Large intestine (tissue), 3 donors: ENCODE data around the gene NUAK2. TPM values are rescaled to one million over a fixed set of nuclear protein-coding genes. Genes with fewer than 3 reads are reported as not detected.

Experiments used
- DNase-seq, 2 donors: peaks; one replicate each; pipeline versions ENCODE4 v3.0.0 to v3.0.0-alpha.2; 2013
- H3K27ac ChIP-seq: one replicate; pipeline ENCODE4 v1.5.1; 2013; ENCODE audit warnings: low read length
- H3K27me3 ChIP-seq: 2 replicates; pipeline ENCODE4 v1.6.1; 2013; ENCODE audit warnings: low read length; ENCODE audit not compliant: control insufficient read depth, insufficient read depth
- H3K36me3 ChIP-seq: 2 replicates; pipeline ENCODE4 v1.6.1; 2013; ENCODE audit warnings: low read length; ENCODE audit not compliant: control insufficient read depth, insufficient read depth
- H3K4me1 ChIP-seq: one replicate; pipeline ENCODE4 v1.6.1; 2013; ENCODE audit warnings: low read length; ENCODE audit not compliant: control insufficient read depth, insufficient read depth
- H3K4me3 ChIP-seq: one replicate; pipeline ENCODE4 v1.5.1; 2013; ENCODE audit warnings: low read length
- H3K9me3 ChIP-seq: one replicate; pipeline ENCODE4 v1.6.1; 2013; ENCODE audit warnings: mild to moderate bottlenecking, low read depth, low read length, moderate library complexity; ENCODE audit not compliant: control insufficient read depth
- WGBS: methylation state at CpG from one replicate; pipeline ENCODE4 v1.1.5; 2013; ENCODE audit warnings: low lambda C conversion rate; ENCODE audit not compliant: insufficient coverage; 5-methylcytosine and 5-hydroxymethylcytosine counted together
- polyA plus RNA-seq: library from polyadenylated mRNA; unstranded; fragments of 120-200 nt; gene quantifications from one replicate; pipeline ENCODE4 v1.2.1, GENCODE V29; 2013

The NUAK2 gene
- polyA plus RNA-seq, 1 donor: 8.5 TPM

GRCh38 chr1:205319081-205320018 lies 2.2 kb downstream of the NUAK2 start:
- Histone ChIP-seq H3K27ac (peak overlapping the region; percentile 92), H3K36me3 (no peaks in the 10 kb centered on the region), H3K4me1 (peaks cover 57% of the 10 kb centered on the region), H3K27me3 (no peaks in the 10 kb centered on the region), H3K4me3 (peak overlapping the region; percentile 98), H3K9me3 (peaks cover 4% of the 10 kb centered on the region)
- DNase-seq: peak; percentile 76 to 91
- WGBS: no CpG with 5 or more reads among the region's 6 CpGs

DNA sequence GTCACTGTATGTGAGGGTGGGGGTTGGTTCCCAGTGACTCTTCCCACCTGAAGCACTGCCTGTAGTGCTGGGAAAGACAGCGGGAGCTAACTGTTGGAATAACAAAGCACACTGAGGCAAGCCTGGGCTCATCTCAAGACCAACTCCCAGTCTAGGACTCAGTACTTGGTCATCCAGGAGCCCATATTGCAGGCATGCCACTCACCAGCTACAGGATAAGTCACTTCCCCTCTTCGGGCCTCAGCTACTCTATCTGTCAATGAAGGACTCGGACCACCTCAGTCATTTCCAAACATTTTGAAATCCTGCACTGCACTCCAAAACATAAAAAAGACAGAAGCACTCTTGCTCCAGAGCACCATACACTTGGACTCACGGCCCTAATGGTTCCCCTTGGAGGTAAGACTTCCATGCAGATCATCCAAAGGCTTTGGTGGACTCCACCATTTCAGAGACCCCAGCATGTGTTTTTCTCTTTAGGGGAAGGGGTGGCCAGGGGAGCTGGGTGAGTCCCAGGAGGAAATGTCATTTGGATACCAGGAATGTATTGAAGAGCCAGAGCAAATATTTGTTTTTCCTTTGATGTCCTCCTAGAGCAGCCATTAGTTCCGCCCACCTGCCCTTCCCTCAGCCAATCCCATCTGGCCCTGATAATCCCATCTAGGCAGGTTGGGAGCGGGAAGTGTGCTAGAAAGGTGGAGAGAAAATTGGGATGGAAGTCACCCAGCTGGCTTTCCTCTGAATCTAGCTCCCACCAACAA lies 3.1 kb downstream of the NUAK2 start:
- Histone ChIP-seq H3K4me3 (no peak overlapping the region), H3K4me1 (peaks cover 64% of the 10 kb centered on the region), H3K27me3 (no peaks in the 10 kb centered on the region), H3K27ac (peak overlapping the region; percentile 92), H3K36me3 (no peaks in the 10 kb centered on the region), H3K9me3 (peaks cover 4% of the 10 kb centered on the region)
- DNase-seq: peak in 1 of 2 donors; percentile 41
- WGBS: no CpG with 5 or more reads among the region's 6 CpGs

- peak; percentile 88 to 92 for DNase-seq
- H3K36me3 ChIP-seq: no peaks in the 10 kb centered on the region
- H3K4me3 ChIP-seq: no peak overlapping the region
- H3K27me3 ChIP-seq: no peaks in the 10 kb centered on the region
- H3K4me1 ChIP-seq: peaks cover 67% of the 10 kb centered on the region
- peak overlapping the region; percentile 92 for H3K27ac ChIP-seq
- H3K9me3 ChIP-seq: peaks cover 4% of the 10 kb centered on the region
- WGBS: no CpG with 5 or more reads among the region's 7 CpGs
Observed at GRCh38 chr1:205317311-205317917, 4.1 kb downstream of the NUAK2 start.

DNA sequence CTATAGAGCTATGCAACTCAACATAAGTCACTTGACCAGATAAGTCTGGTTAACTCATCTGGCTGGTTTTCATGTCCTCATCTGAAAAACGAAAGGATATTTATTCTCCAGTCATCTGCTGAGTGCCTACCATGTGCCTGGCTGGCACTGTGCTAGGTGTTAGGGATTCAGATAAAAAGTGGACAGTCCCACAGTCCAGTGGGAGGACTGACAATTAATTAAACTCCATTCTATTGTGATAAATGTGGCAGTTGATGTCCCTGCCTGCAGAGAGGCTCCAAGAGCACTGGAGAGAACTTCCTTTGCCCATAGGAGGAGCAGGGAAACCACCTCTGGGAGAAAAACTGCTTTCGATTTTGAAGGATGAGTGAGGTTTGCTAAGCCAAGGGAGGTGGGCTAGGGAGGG lies 5.4 kb downstream of the NUAK2 start:
- WGBS: no CpG with 5 or more reads among the region's 2 CpGs
- Histone ChIP-seq H3K27ac (peak overlapping the region; percentile 92), H3K4me3 (no peak overlapping the region), H3K9me3 (no peaks in the 10 kb centered on the region), H3K27me3 (no peaks in the 10 kb centered on the region), H3K4me1 (peaks cover 63% of the 10 kb centered on the region), H3K36me3 (peaks cover 11% of the 10 kb centered on the region)
- DNase-seq: peak in 1 of 2 donors; percentile 35

DNA sequence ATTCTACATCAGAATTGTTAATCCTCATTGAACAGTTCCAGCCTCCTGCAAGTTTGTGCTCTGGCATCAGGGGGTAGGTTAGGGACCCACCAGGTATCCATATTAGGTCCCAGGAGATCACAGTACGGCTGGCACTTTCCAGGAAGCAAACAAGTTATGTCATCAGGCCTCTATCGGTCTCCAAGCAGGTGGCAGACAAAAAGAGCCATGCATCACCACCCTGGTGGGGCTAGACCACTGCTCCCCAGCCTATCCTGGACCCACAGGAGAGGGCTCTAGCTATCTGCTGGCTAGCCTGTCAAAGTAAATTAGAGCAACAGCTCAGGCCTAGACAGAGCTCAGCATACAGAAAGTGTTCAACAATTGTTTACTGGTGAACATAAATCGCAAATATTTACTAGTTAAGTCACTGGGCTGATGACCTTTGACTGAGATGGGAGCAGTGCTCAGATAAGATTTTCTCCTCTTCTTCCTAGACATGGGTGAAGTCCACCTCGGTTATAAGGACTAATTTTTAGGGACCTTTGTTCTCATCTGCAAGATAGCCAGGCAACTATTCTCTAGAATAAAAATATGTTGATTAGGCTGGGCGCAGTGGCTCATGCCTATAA lies 6.4 kb downstream of the NUAK2 start:
- Histone ChIP-seq H3K4me1 (peaks cover 66% of the 10 kb centered on the region), H3K9me3 (no peaks in the 10 kb centered on the region), H3K27ac (peak overlapping the region; percentile 92), H3K4me3 (no peak overlapping the region), H3K27me3 (no peaks in the 10 kb centered on the region), H3K36me3 (peaks cover 21% of the 10 kb centered on the region)
- peak in 1 of 2 donors; percentile 79 for DNase-seq
- WGBS: no CpG with 5 or more reads among the region's 5 CpGs

DNA sequence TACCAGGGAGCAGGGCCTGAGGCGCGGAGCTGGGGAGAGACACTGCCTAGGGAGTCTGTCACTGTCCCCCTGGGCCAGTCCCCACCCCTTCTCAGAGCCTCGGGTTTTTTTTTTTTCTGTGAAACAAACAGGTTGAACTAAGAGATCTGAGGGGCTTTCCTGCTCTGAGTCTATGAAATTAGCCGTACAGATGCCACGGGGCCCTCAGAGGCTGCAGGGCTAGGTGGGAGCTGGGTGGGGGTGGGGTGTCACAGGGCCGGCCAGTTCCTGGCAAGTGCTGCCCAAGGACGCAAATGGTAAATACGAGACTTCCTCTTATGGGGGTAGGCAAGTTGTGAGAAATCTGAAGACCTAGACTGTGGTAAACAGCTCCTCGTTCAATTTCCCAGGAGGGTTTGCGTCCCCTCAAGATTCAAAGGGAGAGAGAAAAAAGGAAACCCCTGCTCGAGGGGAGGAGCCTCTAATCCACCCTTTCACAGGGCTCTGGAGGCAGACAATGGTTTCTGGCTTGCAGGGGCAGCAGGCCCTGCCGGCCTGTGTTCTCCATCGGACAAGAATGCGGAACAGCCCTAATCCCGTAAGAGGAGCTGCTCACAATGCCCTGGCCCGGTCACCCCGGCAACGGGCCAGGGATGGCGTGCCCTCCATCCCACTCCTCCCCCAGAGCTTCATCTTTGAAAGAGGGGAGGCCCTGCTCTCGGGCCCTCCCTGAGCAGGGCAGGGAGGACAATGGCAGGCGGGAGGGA lies 7.8 kb downstream of the NUAK2 start:
- 70% methylated on average over 2 of the region's 21 CpGs for WGBS
- H3K4me3 ChIP-seq: no peak overlapping the region

GRCh38 chr1:205312866-205313562 lies 8.5 kb downstream of the NUAK2 start:
- no peak for DNase-seq
- H3K4me3 ChIP-seq: no peak overlapping the region
- H3K27me3 ChIP-seq: no peaks in the 10 kb centered on the region
- peaks cover 42% of the 10 kb centered on the region for H3K36me3 ChIP-seq
- H3K9me3 ChIP-seq: no peaks in the 10 kb centered on the region
- peak overlapping the region; percentile 30 for H3K27ac ChIP-seq
- WGBS: no CpG with 5 or more reads among the region's 10 CpGs
- H3K4me1 ChIP-seq: peaks cover 68% of the 10 kb centered on the region

More for the DNA sequence above, 7.8 kb downstream of the NUAK2 start:
- Histone ChIP-seq H3K27me3 (no peaks in the 10 kb centered on the region), H3K4me1 (peaks cover 68% of the 10 kb centered on the region), H3K27ac (peak overlapping the region; percentile 30), H3K36me3 (peaks cover 35% of the 10 kb centered on the region), H3K9me3 (no peaks in the 10 kb centered on the region)
- DNase-seq: peak in 1 of 2 donors; percentile 52

- no CpG with 5 or more reads among the region's 8 CpGs for WGBS
- Histone ChIP-seq H3K36me3 (peaks cover 57% of the 10 kb centered on the region), H3K4me1 (peaks cover 66% of the 10 kb centered on the region), H3K27me3 (no peaks in the 10 kb centered on the region), H3K27ac (no peak overlapping the region), H3K4me3 (no peak overlapping the region), H3K9me3 (no peaks in the 10 kb centered on the region)
- DNase-seq: no peak
Observed at GRCh38 chr1:205310976-205311704, 10.4 kb downstream of the NUAK2 start.

GRCh38 chr1:205309741-205310140 lies 11.8 kb downstream of the NUAK2 start:
- H3K4me1 ChIP-seq: peaks cover 55% of the 10 kb centered on the region
- H3K27me3 ChIP-seq: no peaks in the 10 kb centered on the region
- H3K9me3 ChIP-seq: no peaks in the 10 kb centered on the region
- no peak for DNase-seq
- H3K4me3 ChIP-seq: no peak overlapping the region
- H3K36me3 ChIP-seq: peaks cover 70% of the 10 kb centered on the region
- no peak overlapping the region for H3K27ac ChIP-seq
- WGBS: no CpG with 5 or more reads among the region's 1 CpG
